CD4-positive, alpha-beta T cell treated with Interleukin-1 beta for 1 hour (primary cell): ENCODE data around the gene RASL12.
"Not testable (repeated sequence)": the region's sequence is repeated elsewhere in the genome, so short reads cannot be mapped to it uniquely, and the experiment has no call there.

Experiments
- DNase-seq, 2 donors: peaks; one replicate each; pipeline ENCODE4 v3.0.0-alpha.2; 2020 to 2022

The RASL12 gene

DNA sequence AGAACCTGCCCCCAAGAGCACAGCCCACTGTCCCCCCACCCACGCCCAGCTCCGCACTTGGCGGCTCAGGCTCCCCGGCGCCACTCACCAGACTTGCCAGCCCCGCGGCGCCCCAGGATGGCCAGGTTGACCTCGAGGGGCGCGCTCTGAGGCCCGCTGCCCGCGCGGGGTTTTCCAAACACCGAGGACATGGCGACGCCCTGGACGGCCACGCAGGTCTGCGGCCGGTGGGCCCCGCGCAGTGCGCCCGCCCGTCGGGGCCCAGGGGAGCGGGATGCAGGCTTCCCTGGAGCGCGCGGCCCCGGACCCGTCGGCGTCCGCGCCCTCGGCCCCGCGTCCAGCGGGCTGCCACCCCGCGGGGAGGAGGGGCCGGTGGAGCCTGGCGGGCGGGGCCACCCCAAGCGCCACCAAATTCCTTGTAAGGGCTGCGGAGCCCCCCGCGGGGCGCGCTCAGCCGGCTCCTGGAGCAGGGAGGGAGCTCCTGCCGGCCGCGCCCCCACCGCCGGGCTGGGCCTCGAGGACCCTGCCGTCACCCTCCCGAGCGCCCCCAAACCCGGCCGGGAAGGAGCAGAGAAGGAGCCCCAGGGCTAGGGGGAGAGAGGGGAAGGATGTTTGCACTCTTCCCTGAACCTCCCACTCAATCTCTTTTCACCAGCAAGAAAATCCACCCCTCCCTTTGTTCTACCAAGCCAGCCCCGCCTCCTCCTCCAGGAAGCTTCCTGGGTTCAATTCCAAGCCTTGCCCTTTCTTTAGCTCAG is at the start of gene RASL12:
RASL12 (minus strand) TSS at position 347 of the 758 bp plus-strand sequence; CDS start at position 191, 156 bp downstream.
- no peak for DNase-seq

GRCh38 chr15:65115542-65115941 is 47.8 kb upstream of the RASL12 start:
- no peak for DNase-seq

DNA sequence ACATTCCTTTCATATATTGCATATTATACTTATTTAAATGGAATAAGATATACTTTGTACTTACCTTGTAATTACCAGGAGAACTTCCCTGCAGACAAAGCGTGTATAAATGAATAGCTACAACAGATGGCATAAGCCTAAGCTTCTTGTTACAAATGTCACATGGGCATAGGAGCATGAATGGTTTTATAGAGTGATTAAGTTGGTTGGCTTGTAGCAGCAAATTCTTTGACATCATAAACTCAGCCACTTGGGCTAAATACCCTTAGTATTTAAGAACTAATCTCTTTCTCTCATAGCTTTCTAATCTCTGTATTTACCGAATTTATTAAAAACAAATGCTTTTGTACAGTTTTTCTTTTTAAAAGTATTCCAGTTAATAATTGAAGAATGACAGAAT is 47.3 kb upstream of the RASL12 start, which contains the start of gene UBAP1L:
UBAP1L (minus strand) TSS at position 115 of the 400 bp plus-strand sequence. CDS start 8,985 bp downstream, outside the sequence.
- no peak for DNase-seq

DNA sequence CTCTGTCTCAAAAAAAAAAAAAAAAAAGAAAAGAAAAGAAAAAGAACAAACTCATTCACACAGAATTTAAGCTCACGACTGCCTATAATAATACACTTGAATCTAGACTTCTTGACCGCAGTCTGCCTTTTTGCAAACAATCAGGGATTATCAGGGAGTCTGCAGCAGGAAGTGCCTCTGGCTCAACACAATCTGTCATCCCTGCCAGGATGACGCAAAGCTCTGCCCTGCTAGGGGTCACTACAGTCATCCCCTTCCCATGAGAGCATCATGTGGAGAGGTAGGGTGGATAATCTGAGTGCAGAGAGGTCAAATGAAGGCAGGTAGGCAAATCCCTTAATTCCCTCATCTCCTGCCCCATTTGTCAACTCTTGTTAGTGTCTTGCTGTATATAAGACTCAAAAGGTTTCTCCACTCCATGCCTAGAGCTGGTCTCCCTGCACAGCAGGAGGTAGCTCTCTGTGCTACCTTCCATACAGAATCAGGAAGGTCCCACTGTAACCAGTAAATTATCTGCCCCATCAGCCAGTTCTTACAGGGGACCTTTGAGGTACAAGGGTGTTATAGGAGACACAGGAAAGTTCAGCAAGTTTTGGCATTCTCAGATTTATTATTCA is 43.0 kb upstream of the RASL12 start:
- DNase-seq, result no peak

DNA sequence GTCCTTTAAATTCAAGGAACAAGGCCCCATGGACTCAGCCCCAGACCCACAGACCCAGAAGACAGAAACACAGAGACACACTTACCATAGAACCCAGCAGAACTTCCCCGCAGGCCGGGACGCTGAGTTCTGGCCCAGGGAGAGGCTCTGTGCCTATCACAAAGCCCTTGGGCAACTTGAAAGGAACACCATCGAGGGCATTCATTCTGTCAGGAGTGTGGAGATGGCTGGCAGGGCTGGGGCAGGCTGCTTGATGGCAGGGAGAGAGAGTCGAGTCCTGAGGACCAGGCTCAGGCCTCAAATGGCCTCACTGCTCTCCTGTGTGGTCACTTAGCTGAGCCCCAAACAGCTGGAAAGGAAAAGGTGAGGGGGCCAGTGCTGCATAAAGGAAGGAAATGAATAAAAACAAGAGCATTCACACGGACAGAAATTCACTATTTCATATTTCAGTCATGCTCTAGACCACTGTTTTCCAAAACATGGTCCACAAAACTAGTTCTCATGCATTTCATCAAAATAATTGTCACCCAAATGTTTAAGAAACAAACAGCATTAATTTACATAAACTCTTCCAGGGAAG is 38.3 kb upstream of the RASL12 start:
- no peak for DNase-seq

DNA sequence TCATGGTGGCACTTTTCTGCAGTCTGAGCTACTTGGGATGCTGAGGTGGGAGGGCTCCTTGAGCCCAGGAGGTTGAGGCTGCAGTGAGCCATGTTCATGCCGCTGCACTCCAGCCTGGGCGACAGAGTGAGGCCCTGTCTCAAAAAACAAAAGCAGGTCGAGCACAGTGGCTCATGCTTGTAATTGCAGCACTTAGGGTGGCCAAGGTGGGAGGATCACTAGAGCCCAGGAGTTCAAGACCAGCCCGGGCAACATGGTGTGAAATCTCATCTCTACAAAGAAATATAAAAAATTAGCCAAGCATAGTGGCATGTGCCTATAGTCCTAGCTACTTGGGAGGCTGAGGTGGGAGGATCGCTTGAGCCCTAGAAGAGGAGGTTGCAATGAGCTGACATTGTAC is 37.2 kb upstream of the RASL12 start:
- no peak for DNase-seq

DNA sequence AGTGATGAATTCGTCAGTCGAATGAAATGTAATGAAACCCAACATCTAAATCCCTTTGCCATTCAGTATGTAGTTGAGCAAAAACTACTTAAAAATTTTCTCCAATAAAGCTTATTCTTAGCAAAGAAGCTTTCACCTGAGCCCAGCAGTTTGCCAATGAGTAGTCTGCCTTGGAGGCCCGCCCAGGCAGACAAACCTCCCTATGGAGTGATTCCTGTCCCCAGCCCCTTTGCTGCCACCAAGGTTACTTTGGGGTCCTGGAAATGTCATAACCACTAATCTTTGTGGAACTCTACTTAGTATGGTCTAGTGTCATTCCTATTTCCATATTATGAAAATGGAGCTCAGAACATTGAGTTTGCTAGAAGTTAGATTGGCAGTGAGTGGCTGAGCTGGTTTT is 35.1 kb upstream of the RASL12 start:
- no peak for DNase-seq

- DNase-seq, result no peak
Measured at GRCh38 chr15:65101891-65102708, 34.3 kb upstream of the RASL12 start.

DNA sequence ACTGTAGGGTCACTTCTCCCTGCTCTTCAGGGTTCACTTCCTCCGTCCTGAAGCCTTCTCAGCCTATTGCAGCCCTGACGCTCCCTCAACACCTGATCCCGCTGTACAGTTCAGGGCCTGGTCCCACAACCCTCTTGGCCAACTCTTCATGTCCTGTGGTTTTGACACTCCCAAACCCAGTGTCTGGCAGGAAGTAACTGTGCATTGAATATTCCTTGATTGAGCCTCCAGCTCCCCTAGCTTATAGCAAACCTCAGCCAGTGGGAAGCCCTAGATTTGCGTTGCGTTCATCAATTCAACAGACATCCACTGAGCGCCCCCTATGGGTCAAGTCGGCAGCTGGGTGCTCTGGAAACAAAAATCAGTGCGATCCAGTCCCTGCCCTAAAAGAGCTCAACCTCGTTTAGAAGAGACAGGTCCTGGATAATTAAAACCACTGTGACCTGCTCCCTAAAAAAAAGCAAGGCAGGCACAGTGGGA is 33.7 kb upstream of the RASL12 start:
- peak; percentile 40 to 50 for DNase-seq

DNA sequence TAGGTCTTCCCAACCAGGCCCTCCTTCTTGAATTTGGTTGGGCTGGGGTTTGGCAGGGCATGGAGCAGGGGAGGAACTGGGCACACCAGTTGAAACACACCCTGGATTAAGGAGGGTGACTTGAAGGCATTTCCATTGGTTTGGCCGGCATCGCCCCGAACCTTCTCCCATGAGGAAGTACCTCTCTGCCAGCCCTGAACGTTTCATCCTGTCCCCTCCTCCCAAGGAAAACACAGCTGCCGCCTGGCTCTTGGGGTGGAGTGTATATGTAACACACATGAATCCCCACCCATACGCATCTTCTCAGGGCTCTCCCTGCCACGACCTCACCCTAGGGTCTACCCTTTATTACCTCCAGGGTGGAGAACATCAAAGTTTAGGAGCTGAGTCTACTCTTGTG is 32.7 kb upstream of the RASL12 start:
- DNase-seq, result no peak

- not testable (repeated sequence) for DNase-seq
Measured at GRCh38 chr15:65099801-65100200, 32.0 kb upstream of the RASL12 start.

- no peak for DNase-seq
Measured at GRCh38 chr15:65099336-65099735, 31.5 kb upstream of the RASL12 start.

DNA sequence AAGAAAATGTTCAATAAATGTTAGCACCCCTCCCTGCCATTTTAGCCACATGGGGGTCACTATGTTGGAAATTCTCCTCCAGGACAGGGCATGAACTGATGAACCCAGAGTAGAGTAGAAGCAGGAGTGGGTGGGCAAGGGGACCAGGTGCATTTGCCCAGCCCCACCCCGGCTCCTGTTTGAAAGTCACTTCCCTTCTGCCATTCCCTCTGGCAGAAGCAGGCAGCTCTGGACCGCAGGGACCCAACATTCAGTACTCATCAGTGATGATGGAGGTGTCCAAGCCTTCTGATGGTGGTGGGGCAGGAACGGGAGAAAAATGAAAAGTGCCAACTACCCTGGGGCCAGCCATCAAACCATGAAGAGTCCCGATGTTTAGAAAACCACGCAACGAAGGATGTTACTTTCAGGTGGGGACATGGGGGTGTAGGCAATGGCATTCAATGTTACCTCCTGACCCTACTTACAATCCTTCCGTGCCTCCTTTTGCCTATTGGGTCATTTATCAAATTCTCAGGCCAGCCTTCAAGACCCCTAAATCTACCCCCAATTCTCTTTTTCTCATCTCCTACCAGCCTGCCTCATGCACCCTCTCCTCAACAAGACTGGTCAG is 30.0 kb upstream of the RASL12 start:
- no peak for DNase-seq

- DNase-seq, result no peak
Measured at GRCh38 chr15:65096481-65097385, 28.9 kb upstream of the RASL12 start.

GRCh38 chr15:65095747-65096104 is 27.9 kb upstream of the RASL12 start:
- no peak for DNase-seq

DNA sequence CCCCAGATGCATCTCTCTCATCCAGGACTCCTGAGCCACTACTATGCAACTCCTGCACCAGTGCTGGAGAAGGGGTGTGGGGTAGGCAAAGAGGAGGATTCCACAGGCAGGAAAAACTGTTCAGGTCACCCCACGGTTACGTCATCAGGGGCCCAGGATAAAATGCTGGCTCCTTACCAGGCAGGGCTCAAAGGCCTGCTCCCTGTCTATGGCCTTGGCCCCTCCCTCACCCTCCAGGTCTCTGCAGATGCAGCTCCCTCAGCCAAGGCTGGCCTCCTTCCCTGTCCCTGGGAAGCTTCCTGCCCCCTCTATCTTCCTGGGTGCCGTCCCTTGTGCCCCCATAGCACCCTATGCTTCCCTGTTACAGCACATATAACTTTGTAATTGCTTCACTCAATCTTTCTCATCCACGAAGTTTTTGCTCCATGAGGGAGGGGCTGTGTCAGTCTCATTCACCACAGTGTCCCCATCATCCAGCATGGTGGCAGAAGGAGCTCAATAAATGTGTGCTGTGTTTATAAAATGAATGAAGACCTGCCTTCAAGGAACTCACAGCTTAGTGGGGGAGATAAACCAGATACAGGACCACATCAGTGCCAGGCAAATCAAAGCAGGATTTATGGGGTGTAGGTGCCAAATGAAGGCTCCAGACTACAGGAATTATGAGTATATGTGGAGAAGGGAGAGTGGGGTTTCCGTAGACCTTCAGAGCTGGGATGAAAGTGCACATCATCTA is 27.4 kb upstream of the RASL12 start:
- DNase-seq, result no peak

DNA sequence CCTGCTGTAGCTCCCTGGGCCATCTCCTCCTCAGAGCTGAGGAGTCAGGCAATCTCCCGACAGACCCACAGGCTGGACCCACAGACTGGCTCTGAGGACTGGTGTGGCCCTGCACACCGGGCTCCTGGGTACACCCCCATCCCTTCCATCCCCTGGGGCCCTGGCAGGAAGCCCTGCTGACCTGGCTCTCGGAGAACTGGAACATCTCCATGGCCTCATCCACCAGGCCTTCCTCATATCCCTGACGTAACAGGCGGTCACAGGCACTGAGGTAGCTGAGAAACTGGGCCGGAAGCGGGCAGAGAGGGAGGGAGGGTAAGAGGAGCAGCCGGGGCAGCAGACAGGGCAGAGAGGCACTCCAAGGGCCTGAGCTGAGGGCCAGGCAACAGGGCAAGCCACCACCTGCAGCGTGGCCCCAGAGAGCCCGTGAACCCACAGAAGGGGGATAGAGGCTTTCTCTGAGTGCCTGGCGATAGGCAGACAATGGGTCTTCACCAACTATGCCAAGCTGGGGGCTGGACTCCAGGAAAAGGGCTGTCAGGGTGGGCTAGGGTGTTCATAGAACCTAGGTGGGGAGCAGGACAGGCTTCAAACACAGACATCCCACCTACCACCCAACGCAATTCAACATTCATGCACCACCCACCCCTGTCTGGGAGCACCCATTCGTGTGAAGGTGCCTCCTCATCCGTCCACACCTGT is 26.7 kb upstream of the RASL12 start:
- DNase-seq, result no peak

GRCh38 chr15:65093793-65094170 is 26.0 kb upstream of the RASL12 start:
- DNase-seq, result not testable (repeated sequence)

- DNase-seq, result no peak
Measured at GRCh38 chr15:65092911-65093792, 25.4 kb upstream of the RASL12 start.
